HepG2 (cell line): ENCODE measurements around the gene THAP3. TPM values are rescaled to one million over a fixed set of nuclear protein-coding genes. Genes with fewer than 3 reads are reported as not detected.

Source experiments
- AKAP8 ChIP-seq: sonication (generic); formaldehyde crosslinking; IDR thresholded peaks from 2 replicates; pipeline ENCODE4 v1.5.1; 2020; ENCODE audit warnings: mild to moderate bottlenecking, missing genetic modification reagents
- ARID4A ChIP-seq: sonication (generic); formaldehyde crosslinking; IDR thresholded peaks from 2 replicates; pipeline ENCODE4 v1.5.0; 2020; ENCODE audit warnings: mild to moderate bottlenecking, missing genetic modification reagents, borderline replicate concordance
- HBP1 ChIP-seq: IDR thresholded peaks from 2 replicates; pipeline ENCODE4 v1.6.1; 2016; ENCODE audit warnings: low read depth, control low read depth
- NFATC3 ChIP-seq: sonication (generic); formaldehyde crosslinking; IDR thresholded peaks from 2 replicates; pipeline ENCODE4 v1.5.1; 2020; ENCODE audit warnings: mild to moderate bottlenecking, missing genetic modification reagents
- TBX2 ChIP-seq: sonication (generic); formaldehyde crosslinking; IDR thresholded peaks from 2 replicates; pipeline ENCODE4 v1.5.0; 2020; ENCODE audit warnings: missing genetic modification reagents, mild to moderate bottlenecking, borderline replicate concordance
- THAP9 ChIP-seq: sonication (generic); formaldehyde crosslinking; IDR thresholded peaks from 2 replicates; pipeline ENCODE4; 2020; ENCODE audit warnings: missing genetic modification reagents, mild to moderate bottlenecking, borderline replicate concordance
- ZNF296 ChIP-seq: sonication (generic); formaldehyde crosslinking; conservative IDR thresholded peaks from 2 replicates; pipeline ENCODE4 v1.5.0; 2020; ENCODE audit warnings: mild to moderate bottlenecking, missing genetic modification reagents
- ZNF800 ChIP-seq: sonication (generic); formaldehyde crosslinking; IDR thresholded peaks from 2 replicates; pipeline ENCODE4 v1.4.0; 2020; ENCODE audit warnings: missing genetic modification reagents
- polyA plus RNA-seq, 8 experiments: library from polyadenylated mRNA; depleted of rRNA in 3 of 8; stranded (reverse) in 7 of 8; unstranded in 1 of 8; fragments of >200 nt; fragmentation: Illumina TruSeq in 4 of 8; extraction: Trizol in 4 of 8; gene quantifications; 2 replicates each; pipeline versions ENCODE4 v1.2.1 to v1.2.3, GENCODE V29; 2011 to 2016; ENCODE audit warnings: low read depth in 4 of 8, missing spikeins in 1 of 8, mixed read lengths in 1 of 8; ENCODE audit not compliant: insufficient read depth in 1 of 8
- total RNA-seq, 5 experiments: library from RNA; depleted of rRNA; stranded (reverse); fragments of >200 nt; fragmentation: Illumina TruSeq; extraction: Trizol; gene quantifications; 2 replicates each; pipeline ENCODE4 v1.2.3, GENCODE V29; 2016; ENCODE audit warnings: low read depth in 1 of 5

THAP3 gene
- total and polyA plus RNA-seq, 2 of the 13 experiments (the other 11 are each of a cell fraction or from before 2014, with no cell fraction given), result 10.3 to 14.9 TPM

GRCh38 chr1:6579374-6580118 lies 45.1 kb upstream of the THAP3 start, which contains the start of gene ZBTB48 (continued):
- TF ChIP-seq ARID4A (CRISPR knock-in tag), result peak; percentile 86; the same call in 1 of the 2 replicates
- no peak for TF ChIP-seq AKAP8 (CRISPR knock-in tag)
- TF ChIP-seq NFATC3 (CRISPR knock-in tag), result no peak
- 0 out of 2 replicates have a peak, but pooled peaks have one; percentile 42 for TF ChIP-seq ZNF296 (CRISPR knock-in tag)
- TF ChIP-seq THAP9, result 0 out of 2 replicates have a peak, but pooled peaks have one; percentile 5
- TF ChIP-seq ZNF800 (CRISPR knock-in tag), result 0 out of 2 replicates have a peak, but pooled peaks have one; percentile 21
- TF ChIP-seq HBP1 (CRISPR knock-in tag), result 0 out of 2 replicates have a peak, but pooled peaks have one; percentile 41
- TF ChIP-seq TBX2 (CRISPR knock-in tag), result peak; percentile 49; the same call in 1 of the 2 replicates
